Skeletal muscle tissue (tissue), 4 donors: ENCODE results near the gene PPARA. TPM values are rescaled to one million over a fixed set of nuclear protein-coding genes. Genes with fewer than 3 reads are reported as not detected.

ENCODE experiments used
- H3K27ac ChIP-seq: one replicate; pipeline ENCODE4 v1.7.0; 2013; ENCODE audit warnings: mild to moderate bottlenecking, low read depth, low read length, inconsistent platforms
- H3K27me3 ChIP-seq, 3 donors: one replicate each; pipeline ENCODE4 v1.7.0; 2013; ENCODE audit warnings: low read length in 3 of 3; ENCODE audit not compliant: control insufficient read depth in 3 of 3, insufficient read depth in 3 of 3
- H3K36me3 ChIP-seq, 3 donors: one replicate each; pipeline ENCODE4 v1.7.0; 2013; ENCODE audit warnings: low read length in 3 of 3; ENCODE audit not compliant: control insufficient read depth in 3 of 3, insufficient read depth in 3 of 3
- H3K4me1 ChIP-seq, 3 donors: one replicate each; pipeline ENCODE4 v1.7.0; 2013; ENCODE audit warnings: low read length in 3 of 3, mild to moderate bottlenecking in 3 of 3; ENCODE audit not compliant: control insufficient read depth in 3 of 3, insufficient read depth in 3 of 3
- H3K4me3 ChIP-seq, 3 donors: one replicate each; pipeline ENCODE4 v1.7.0; 2013; ENCODE audit warnings: low read length in 3 of 3
- H3K9ac ChIP-seq, 3 donors: one replicate each; pipeline ENCODE4 v1.7.0; 2013; ENCODE audit warnings: low read length in 3 of 3, mild to moderate bottlenecking in 3 of 3, moderate library complexity in 2 of 3, low read depth in 1 of 3
- H3K9me3 ChIP-seq, 3 donors: one replicate each; pipeline ENCODE4 v1.7.0; 2013; ENCODE audit warnings: low read length in 3 of 3; ENCODE audit not compliant: control insufficient read depth in 3 of 3
- total RNA-seq: library from RNA; depleted of rRNA; stranded (reverse); fragments of >200 nt; gene quantifications from one replicate; pipeline ENCODE4 v1.2.3, GENCODE V29; 2014
- donor health status: Osteomylitis.

PPARA gene
- total RNA-seq, 1 donor from 2014 or later = 18.8 TPM

DNA sequence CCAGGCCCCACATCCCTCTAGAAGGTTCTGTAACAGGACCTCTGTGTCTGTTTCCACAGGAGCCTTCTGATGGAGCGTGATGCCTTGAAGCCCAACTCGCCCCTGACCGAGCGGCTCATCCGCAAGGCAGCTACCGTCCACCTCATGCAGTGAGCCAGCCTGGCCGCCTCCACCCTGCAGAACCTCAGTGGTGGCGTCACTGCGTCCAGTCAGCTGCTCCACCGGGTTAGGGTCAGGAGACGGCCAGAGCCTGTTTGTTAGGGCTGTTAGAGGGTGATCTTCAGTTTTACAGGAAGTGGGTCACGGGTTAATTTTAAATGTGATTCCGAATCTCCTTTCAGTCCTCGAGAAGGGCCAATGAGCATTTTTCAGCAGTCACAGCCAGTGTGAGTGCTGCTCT lies 142.4 kb downstream of the PPARA start:
- H3K27ac ChIP-seq = peak overlapping the region; percentile 34

More for the DNA sequence above, 142.4 kb downstream of the PPARA start:
- H3K4me3 ChIP-seq = no peak overlapping the region
- peaks cover 22 to 52% (median 45%) of the 10 kb centered on the region in 3 donors for H3K4me1 ChIP-seq
- H3K27me3 ChIP-seq = no peaks in the 10 kb centered on the region
- no peaks in the 10 kb centered on the region for H3K9me3 ChIP-seq
- H3K36me3 ChIP-seq = peaks cover 26 to 28% (median 26%) of the 10 kb centered on the region in 3 donors
- H3K9ac ChIP-seq = no peak overlapping the region

Other genes starting within 250 kb of the PPARA start
- not detected for gene WNT7B, start 173.4 kb upstream of the PPARA start, total RNA-seq
- gene CDPF1, start 99.8 kb downstream of the PPARA start, total RNA-seq = 14.6 TPM
- gene PKDREJ, start 112.8 kb downstream of the PPARA start, total RNA-seq = not detected
- gene TTC38, start 117.5 kb downstream of the PPARA start, total RNA-seq = 18.3 TPM
- gene GTSE1, start 146.3 kb downstream of the PPARA start, total RNA-seq = 3.1 TPM
- gene TRMU, start 185.2 kb downstream of the PPARA start, total RNA-seq = 16.7 TPM